D721Med (cell line): Measurements from ENCODE around the gene MCF2L2.

Source experiments
- DNase-seq: peaks from one replicate; pipeline ENCODE4 v3.0.0; 2011; ENCODE audit warnings: low spot score; ENCODE audit not compliant: insufficient read length
- FAIRE-seq: peaks from 2 replicates; lab custom pipeline; 2011; peaks lifted over from hg19 to GRCh38; lab: Jason Lieb, UNC
- TF ChIP-seq, protein P1 (sequence below): IDR thresholded peaks from 2 replicates; pipeline ENCODE4 v1.5.1; 2012; ENCODE audit warnings: mild to moderate bottlenecking, control low read depth; ENCODE audit not compliant: insufficient read depth; ENCODE audit errors: missing control alignments

Gene MCF2L2

DNA sequence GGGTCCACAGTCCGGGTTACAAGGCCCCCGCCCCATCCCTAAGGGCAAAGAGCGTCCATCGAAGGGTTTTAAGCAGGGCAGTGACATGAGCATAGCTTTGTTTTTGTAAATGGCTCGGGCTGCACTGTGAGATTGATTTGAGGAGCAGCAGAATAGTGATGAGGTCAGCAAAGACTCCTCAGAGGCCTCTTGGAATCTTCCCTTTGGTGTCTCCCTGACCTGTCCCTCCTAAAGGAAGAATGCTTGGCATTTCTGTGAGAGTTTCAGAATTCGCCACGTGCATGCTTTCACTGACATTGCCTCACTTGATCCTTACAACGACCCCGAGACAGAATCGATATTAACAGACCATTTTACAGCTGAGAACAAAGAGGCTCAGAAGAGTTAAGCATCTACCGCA lies 286.2 kb downstream of the MCF2L2 start:
- FAIRE-seq (no peak), DNase-seq (no peak)
- TF ChIP-seq, protein P1, sequence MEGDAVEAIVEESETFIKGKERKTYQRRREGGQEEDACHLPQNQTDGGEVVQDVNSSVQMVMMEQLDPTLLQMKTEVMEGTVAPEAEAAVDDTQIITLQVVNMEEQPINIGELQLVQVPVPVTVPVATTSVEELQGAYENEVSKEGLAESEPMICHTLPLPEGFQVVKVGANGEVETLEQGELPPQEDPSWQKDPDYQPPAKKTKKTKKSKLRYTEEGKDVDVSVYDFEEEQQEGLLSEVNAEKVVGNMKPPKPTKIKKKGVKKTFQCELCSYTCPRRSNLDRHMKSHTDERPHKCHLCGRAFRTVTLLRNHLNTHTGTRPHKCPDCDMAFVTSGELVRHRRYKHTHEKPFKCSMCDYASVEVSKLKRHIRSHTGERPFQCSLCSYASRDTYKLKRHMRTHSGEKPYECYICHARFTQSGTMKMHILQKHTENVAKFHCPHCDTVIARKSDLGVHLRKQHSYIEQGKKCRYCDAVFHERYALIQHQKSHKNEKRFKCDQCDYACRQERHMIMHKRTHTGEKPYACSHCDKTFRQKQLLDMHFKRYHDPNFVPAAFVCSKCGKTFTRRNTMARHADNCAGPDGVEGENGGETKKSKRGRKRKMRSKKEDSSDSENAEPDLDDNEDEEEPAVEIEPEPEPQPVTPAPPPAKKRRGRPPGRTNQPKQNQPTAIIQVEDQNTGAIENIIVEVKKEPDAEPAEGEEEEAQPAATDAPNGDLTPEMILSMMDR: no peak

DNA sequence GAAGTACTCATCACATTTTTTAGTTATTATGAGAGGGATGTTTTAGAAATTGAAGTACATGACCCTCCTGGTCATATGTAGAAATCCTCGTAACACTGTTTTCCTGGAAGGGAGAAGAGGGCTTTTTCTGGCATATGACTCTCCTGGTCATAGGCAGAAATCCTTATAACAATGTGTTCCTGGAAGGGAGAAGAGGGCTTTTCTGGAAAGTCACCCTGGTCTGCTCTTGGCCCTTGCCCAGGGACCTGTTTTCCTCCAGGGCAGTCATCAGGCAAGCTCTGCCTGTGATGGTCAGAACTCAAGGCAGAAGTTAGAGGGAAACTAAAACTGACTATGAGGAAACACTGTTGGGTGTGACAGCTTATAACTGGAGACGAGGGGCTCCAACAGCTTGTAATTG lies 293.6 kb downstream of the MCF2L2 start:
- TF ChIP-seq, protein P1: no peak
- DNase-seq: no peak
- no peak for FAIRE-seq

DNA sequence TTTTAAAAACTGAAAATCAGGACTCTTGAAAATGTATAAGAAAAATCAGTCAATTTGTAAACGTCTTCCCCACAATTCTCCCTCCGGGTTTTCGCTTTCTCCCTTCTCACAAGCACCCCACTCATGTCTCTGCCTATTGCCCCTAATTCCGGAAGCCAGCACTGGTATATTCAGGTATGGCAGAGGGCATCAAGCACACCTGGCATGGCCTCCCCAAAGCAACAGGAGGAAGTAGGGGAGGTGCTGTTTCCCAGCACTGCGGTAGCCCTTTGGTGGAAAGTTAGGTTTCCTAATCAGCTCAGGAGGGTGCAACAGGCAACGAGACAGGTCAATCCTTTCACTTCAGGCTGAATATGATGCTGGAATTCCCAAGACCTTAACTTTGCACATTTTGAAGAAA lies 296.0 kb downstream of the MCF2L2 start:
- DNase-seq (no peak), FAIRE-seq (no peak)
- TF ChIP-seq, protein P1: no peak

DNA sequence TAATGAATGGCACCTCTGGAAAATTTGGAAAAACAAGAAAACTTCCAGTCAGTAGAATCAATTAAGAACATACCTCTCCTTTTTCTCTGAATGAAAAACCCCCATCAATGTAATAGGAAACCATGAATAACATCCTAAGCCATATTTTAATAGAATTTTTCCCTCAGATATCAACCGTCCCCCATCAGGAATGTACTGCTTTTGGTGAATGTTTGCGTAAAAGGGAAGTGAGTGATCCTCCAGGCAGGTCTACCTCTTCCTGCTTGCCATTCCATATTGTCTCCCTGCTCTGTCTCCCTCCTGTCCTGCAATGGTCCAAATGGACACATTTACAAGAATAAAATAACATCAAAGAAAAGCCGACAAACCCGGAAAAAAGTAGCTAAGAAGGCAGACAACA lies 296.7 kb downstream of the MCF2L2 start:
- no peak for FAIRE-seq
- TF ChIP-seq, protein P1: no peak
- no peak for DNase-seq

DNA sequence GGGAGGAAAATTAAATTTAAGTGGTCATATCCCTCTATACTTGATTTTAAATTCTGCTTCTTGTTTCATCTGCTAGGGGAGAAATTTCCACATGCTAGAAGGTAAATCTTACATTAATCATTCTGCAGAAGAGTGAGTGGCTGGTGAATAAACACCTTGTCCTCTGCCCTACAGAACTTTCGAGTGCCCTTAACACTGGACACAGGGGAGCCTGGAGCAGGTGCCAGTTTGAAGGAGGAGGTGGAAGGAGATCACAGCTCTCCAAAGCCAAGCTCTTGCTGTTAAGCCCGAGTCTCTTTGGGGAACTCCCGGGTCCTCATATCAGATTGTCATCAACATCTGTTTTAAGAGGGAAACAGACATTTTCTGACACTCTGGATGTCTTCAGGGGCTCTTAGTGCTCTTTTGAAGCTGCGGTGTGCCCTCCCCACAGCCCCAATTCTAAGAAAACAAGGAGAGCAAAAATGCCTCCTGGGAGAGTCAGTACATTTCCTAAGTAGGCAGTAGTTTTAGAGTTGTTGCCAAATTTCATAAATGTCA lies 297.2 kb downstream of the MCF2L2 start:
- DNase-seq (no peak), FAIRE-seq (no peak)
- TF ChIP-seq, protein P1: no peak

DNA sequence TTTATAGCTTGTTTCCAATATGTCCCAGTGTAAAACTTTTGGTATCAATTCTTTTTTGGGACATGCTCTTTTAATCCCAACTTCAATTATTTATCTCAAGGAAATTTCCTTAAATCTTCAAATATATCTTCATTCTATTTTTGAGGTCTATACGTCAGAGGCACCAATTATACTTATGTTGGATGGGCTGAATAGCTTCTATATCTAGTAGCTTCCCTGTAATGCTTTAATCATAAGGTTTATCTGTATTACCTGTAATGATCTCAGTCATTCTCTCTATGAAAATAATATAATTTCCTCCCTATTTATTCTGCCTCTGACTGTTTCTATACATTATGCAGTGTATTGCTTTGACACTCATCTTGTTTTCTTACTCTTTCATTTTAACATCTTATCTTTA lies 299.2 kb downstream of the MCF2L2 start:
- DNase-seq (no peak), FAIRE-seq (no peak)
- TF ChIP-seq, protein P1: no peak

DNA sequence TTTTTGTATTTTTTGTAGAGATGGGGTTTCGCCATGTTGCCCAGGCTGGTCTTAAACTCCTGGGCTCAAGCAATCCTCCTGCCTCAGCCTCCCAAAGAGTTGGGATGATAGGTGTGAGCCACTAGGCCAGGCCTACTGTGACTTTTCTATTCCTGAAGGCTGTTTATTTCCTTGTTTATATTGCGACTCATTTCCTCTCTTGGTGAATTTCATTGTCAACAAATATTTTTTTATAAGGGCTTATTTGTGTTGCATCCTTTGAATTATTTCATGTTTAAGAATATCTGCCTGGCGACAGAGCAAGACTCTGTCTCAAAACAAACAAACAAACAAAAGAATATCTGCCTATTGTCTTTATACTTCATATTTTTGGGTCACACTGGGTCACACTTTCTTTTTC lies 299.7 kb downstream of the MCF2L2 start:
- FAIRE-seq: no peak
- TF ChIP-seq, protein P1: no peak
- no peak for DNase-seq
